ENCODE measurements around the gene C2orf80.

- TF ChIP-seq CTCF (conservative IDR thresholded peaks at IDR 0.05 in 1 of 2, IDR thresholded peaks at IDR 0.05 in 1 of 2; ENCODE audit: extremely low read depth in 1 of 2, insufficient read depth in 1 of 2, low read depth in 1 of 2, low read length in 2 of 2): no peak
- no peak for TF ChIP-seq EZH2 (IDR thresholded peaks at IDR 0.05; ENCODE audit: borderline replicate concordance, low read length)
Observed at GRCh38 chr2:208122248-208122647, 67.6 kb downstream of the C2orf80 start.

Data from mammary epithelial cell (primary cell).